Gastrocnemius medialis (tissue), 4 donors: Measurements from ENCODE around the gene MARCO. TPM values are rescaled to one million over a fixed set of nuclear protein-coding genes. Genes with fewer than 3 reads are reported as not detected.

Experiments
- ATAC-seq, 2 donors: fragments of 150-250 bp; one replicate each; pipeline ENCODE4 v1.9.1; 2016
- DNase-seq, 2 donors: peaks; one replicate each; pipeline ENCODE4 v3.0.0-alpha.2; 2019
- H3K27ac ChIP-seq, 4 donors: fragments of 200-600 bp; sonication (generic); 1 replicate in 1 of 4; 2 replicates in 3 of 4; pipeline ENCODE4 v1.5.1; 2016 to 2018; ENCODE audit warnings: mild to moderate bottlenecking in 2 of 4, moderate library complexity in 1 of 4
- H3K27me3 ChIP-seq, 3 donors: fragments of 200-600 bp; sonication (generic) in 2 of 3; 1 replicate in 1 of 3; 2 replicates in 2 of 3; pipeline versions ENCODE4 v1.5.1 to v1.6.0; 2016 to 2019; ENCODE audit warnings: mild to moderate bottlenecking in 1 of 3, moderate library complexity in 1 of 3
- H3K36me3 ChIP-seq, 2 donors: fragments of 200-600 bp; sonication (generic) in 1 of 2; one replicate each; pipeline ENCODE4 v1.5.1; 2017 to 2018
- H3K4me1 ChIP-seq, 2 donors: fragments of 200-600 bp; sonication (generic) in 1 of 2; one replicate each; pipeline ENCODE4 v1.5.1; 2016 to 2017; ENCODE audit warnings: mild to moderate bottlenecking in 2 of 2
- H3K4me3 ChIP-seq, 4 donors: fragments of 200-600 bp; sonication (generic) in 3 of 4; 1 replicate in 1 of 4; 2 replicates in 3 of 4; pipeline ENCODE4 v1.5.1; 2016 to 2019; ENCODE audit warnings: mild to moderate bottlenecking in 2 of 4
- H3K9me3 ChIP-seq, 3 donors: fragments of 200-600 bp; sonication (generic) in 2 of 3; 1 replicate in 1 of 3; 2 replicates in 2 of 3; pipeline ENCODE4 v1.5.1; 2016 to 2019
- CTCF ChIP-seq, 5 experiments: fragments of 450-650 bp in 3 of 5; fragments of 200-600 bp in 2 of 5; sonication (generic) in 2 of 5; IDR thresholded peaks in 4 of 5; conservative IDR thresholded peaks in 1 of 5; 1 replicate in 4 of 5; 2 replicates in 1 of 5; pipeline ENCODE4 v1.5.1; 2016 to 2019; ENCODE audit warnings: antibody characterized with exemption in 5 of 5, mild to moderate bottlenecking in 3 of 5, moderate library complexity in 3 of 5
- POLR2A ChIP-seq, 2 donors: fragments of 450-650 bp; IDR thresholded peaks; one replicate each; pipeline ENCODE4 v1.6.1; 2017; ENCODE audit warnings: antibody characterized with exemption in 2 of 2, mild to moderate bottlenecking in 2 of 2, moderate library complexity in 2 of 2
- in situ Hi-C, 4 donors: fragments of 200-750 bp; cut with MboI; loops; one replicate each; pipeline versions ENCODE4 v1.15.0 to v1.8.0; 2017; ENCODE audit warnings: low sequenced_read_pairs in 4 of 4
- intact Hi-C: fragments of 100-400 bp; cut with DNase I; formaldehyde crosslinking; loops from one replicate; pipeline ENCODE4 v1.15.1; 2023; ENCODE audit warnings: low total_unique reads
- total RNA-seq, 4 donors: library from RNA; depleted of rRNA; stranded (reverse); fragments of >200 nt; gene quantifications; one replicate each; pipeline versions ENCODE4 v1.1.0 to v1.2.3, GENCODE V29; 2016

MARCO gene
- total RNA-seq, 4 donors from 2014 or later: 0.66 to 5.9 (median 2.6) TPM

GRCh38 chr2:119040730-119041129 is 98.7 kb downstream of the MARCO start:
- TF ChIP-seq POLR2A (IDR thresholded peaks at IDR 0.05): no peak
- TF ChIP-seq CTCF (IDR thresholded peaks at IDR 0.05 in 4 of 5, conservative IDR thresholded peaks at IDR 0.05 in 1 of 5): no peak
- DNase-seq: no peak
- Histone ChIP-seq H3K36me3 (no peaks in the 10 kb centered on the region), H3K4me3 (no peak overlapping the region), H3K27me3 (no peaks in the 10 kb centered on the region), H3K9me3 (no peaks in the 10 kb centered on the region), H3K27ac (no peak overlapping the region), H3K4me1 (no peaks in the 10 kb centered on the region)
- ATAC-seq: no peak
- in situ Hi-C loops: no loop called here
- intact Hi-C loops: no loop called here

Other genes with a start within 250 kb of the MARCO start
- gene EN1, start 94.5 kb upstream of the MARCO start, total RNA-seq: 10 to 100 TPM in 1 of 4 donors, 1 to 10 TPM in 3; 3.9 to 11.0 (median 6.7) TPM
- not detected for gene C1QL2, start 216.6 kb downstream of the MARCO start, total RNA-seq